Liver (tissue), 3 donors: ENCODE measurements around the gene PHB1.

Experiments used
- EGR1 ChIP-seq, 2 donors: IDR thresholded peaks; 2 replicates each; pipeline ENCODE4 v1.6.1; 2016 to 2018; ENCODE audit warnings: antibody characterized with exemption in 2 of 2, low read depth in 2 of 2
- FOXA1 ChIP-seq: IDR thresholded peaks from 2 replicates; pipeline ENCODE4 v1.6.1; 2016; ENCODE audit warnings: antibody characterized with exemption
- FOXA2 ChIP-seq: IDR thresholded peaks from 2 replicates; pipeline ENCODE4 v1.6.1; 2016; ENCODE audit warnings: antibody characterized with exemption
- GABPA ChIP-seq, 2 donors: IDR thresholded peaks in 1 of 2; conservative IDR thresholded peaks in 1 of 2; 2 replicates each; pipeline ENCODE4 v1.6.1; 2016; ENCODE audit warnings: antibody characterized with exemption in 2 of 2, mild to moderate bottlenecking in 1 of 2, moderate library complexity in 1 of 2
- JUND ChIP-seq, 2 donors: IDR thresholded peaks; 2 replicates each; pipeline ENCODE4 v1.6.1; 2016; ENCODE audit warnings: antibody characterized with exemption in 2 of 2
- RAD21 ChIP-seq, 2 donors: IDR thresholded peaks; 2 replicates each; pipeline ENCODE4 v1.6.1; 2016; ENCODE audit warnings: antibody characterized with exemption in 2 of 2, mild to moderate bottlenecking in 2 of 2
- SP1 ChIP-seq: IDR thresholded peaks from 2 replicates; pipeline ENCODE4 v1.6.1; 2018; ENCODE audit warnings: antibody characterized with exemption, mild to moderate bottlenecking
- YY1 ChIP-seq: IDR thresholded peaks from 2 replicates; pipeline ENCODE4 v1.6.1; 2016; ENCODE audit warnings: antibody characterized with exemption, mild to moderate bottlenecking
- TF ChIP-seq, protein P1 (sequence below): fragments of 150-350 bp; IDR thresholded peaks from 2 replicates; pipeline ENCODE4 v1.5.1; 2017; ENCODE audit warnings: improper control_type of control experiment, low read depth, low read length; ENCODE audit not compliant: missing input control
- TF ChIP-seq, protein P2 (sequence below): IDR thresholded peaks from 2 replicates; pipeline ENCODE4 v1.6.1; 2016; ENCODE audit warnings: antibody characterized with exemption
- TF ChIP-seq, protein P3 (sequence below): IDR thresholded peaks from 2 replicates; pipeline ENCODE4 v1.6.1; 2016; ENCODE audit warnings: antibody characterized with exemption, mild to moderate bottlenecking
- TF ChIP-seq, protein P4 (sequence below): IDR thresholded peaks from 2 replicates; pipeline ENCODE4 v1.6.1; 2016; ENCODE audit warnings: antibody characterized with exemption
- donor health status: healthy.
- donor health status: healthy.

DNA sequence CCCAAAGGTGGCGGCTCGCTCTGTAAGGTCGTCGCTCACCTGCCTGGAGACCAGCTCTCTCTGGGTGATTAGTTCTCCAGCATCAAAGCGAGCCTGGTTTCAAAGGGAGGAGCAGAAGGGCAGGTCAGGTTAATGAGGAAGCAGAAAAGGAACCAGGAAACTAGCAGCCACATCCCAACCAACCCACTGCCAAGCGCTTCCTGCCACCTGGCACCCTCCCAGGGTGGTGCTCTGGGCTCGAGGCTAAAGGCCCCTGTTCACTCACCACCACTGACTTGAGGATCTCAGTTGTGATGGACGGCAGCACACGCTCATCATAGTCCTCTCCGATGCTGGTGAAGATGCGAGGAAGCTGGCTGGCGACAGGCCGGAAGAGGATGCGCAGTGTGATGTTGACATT lies 5.6 kb downstream of the PHB1 start:
- TF ChIP-seq, protein P1, sequence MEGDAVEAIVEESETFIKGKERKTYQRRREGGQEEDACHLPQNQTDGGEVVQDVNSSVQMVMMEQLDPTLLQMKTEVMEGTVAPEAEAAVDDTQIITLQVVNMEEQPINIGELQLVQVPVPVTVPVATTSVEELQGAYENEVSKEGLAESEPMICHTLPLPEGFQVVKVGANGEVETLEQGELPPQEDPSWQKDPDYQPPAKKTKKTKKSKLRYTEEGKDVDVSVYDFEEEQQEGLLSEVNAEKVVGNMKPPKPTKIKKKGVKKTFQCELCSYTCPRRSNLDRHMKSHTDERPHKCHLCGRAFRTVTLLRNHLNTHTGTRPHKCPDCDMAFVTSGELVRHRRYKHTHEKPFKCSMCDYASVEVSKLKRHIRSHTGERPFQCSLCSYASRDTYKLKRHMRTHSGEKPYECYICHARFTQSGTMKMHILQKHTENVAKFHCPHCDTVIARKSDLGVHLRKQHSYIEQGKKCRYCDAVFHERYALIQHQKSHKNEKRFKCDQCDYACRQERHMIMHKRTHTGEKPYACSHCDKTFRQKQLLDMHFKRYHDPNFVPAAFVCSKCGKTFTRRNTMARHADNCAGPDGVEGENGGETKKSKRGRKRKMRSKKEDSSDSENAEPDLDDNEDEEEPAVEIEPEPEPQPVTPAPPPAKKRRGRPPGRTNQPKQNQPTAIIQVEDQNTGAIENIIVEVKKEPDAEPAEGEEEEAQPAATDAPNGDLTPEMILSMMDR: no peak
- TF ChIP-seq, protein P2, sequence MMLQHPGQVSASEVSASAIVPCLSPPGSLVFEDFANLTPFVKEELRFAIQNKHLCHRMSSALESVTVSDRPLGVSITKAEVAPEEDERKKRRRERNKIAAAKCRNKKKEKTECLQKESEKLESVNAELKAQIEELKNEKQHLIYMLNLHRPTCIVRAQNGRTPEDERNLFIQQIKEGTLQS: no peak
- TF ChIP-seq RAD21 (IDR thresholded peaks at IDR 0.05) (no peak), FOXA2 (no peak), FOXA1 (no peak), JUND (IDR thresholded peaks at IDR 0.05) (no peak), SP1 (no peak), YY1 (no peak), EGR1 (IDR thresholded peaks at IDR 0.05; ENCODE audit: low read depth in 2 of 2) (no peak), GABPA (IDR thresholded peaks at IDR 0.05 in 1 of 2, conservative IDR thresholded peaks at IDR 0.05 in 1 of 2) (no peak)
- TF ChIP-seq, protein P3, sequence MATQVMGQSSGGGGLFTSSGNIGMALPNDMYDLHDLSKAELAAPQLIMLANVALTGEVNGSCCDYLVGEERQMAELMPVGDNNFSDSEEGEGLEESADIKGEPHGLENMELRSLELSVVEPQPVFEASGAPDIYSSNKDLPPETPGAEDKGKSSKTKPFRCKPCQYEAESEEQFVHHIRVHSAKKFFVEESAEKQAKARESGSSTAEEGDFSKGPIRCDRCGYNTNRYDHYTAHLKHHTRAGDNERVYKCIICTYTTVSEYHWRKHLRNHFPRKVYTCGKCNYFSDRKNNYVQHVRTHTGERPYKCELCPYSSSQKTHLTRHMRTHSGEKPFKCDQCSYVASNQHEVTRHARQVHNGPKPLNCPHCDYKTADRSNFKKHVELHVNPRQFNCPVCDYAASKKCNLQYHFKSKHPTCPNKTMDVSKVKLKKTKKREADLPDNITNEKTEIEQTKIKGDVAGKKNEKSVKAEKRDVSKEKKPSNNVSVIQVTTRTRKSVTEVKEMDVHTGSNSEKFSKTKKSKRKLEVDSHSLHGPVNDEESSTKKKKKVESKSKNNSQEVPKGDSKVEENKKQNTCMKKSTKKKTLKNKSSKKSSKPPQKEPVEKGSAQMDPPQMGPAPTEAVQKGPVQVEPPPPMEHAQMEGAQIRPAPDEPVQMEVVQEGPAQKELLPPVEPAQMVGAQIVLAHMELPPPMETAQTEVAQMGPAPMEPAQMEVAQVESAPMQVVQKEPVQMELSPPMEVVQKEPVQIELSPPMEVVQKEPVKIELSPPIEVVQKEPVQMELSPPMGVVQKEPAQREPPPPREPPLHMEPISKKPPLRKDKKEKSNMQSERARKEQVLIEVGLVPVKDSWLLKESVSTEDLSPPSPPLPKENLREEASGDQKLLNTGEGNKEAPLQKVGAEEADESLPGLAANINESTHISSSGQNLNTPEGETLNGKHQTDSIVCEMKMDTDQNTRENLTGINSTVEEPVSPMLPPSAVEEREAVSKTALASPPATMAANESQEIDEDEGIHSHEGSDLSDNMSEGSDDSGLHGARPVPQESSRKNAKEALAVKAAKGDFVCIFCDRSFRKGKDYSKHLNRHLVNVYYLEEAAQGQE: no peak
- TF ChIP-seq, protein P4, sequence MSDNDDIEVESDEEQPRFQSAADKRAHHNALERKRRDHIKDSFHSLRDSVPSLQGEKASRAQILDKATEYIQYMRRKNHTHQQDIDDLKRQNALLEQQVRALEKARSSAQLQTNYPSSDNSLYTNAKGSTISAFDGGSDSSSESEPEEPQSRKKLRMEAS: no peak
